ENCODE results near the gene ETHE1. TPM values are rescaled to one million over a fixed set of nuclear protein-coding genes. Genes with fewer than 3 reads are reported as not detected.
"Not testable (repeated sequence)": the region's sequence is repeated elsewhere in the genome, so short reads cannot be mapped to it uniquely, and the experiment has no call there.

The ETHE1 gene
- total RNA-seq, 1 donor from 2014 or later, result 118 TPM

- H3K9me3 ChIP-seq, result no peaks in the 10 kb centered on the region
- no peaks in the 10 kb centered on the region for H3K27me3 ChIP-seq
- no peak for DNase-seq (ENCODE audit: low spot score in 2 of 2)
- intact Hi-C loops (cut with DNase I), result loop anchor here (2.0 kb wide), 4 partner anchors 21 to 145 kb away; partner anchors contain the start of genes PHLDB3 and PLAUR
- peak overlapping the region; percentile 82 to 87 for H3K27ac ChIP-seq
- peaks cover 12 to 16% of the 10 kb centered on the region in 2 donors for H3K4me1 ChIP-seq
- TF ChIP-seq CTCF (IDR thresholded peaks at IDR 0.05), result no peak
- peak overlapping the region; percentile 76 to 91 for H3K4me3 ChIP-seq
- H3K36me3 ChIP-seq, result peaks cover 0 to 4% of the 10 kb centered on the region in 2 donors
Measured at GRCh38 chr19:43525836-43526771, 897 bp downstream of the ETHE1 start.

- intact Hi-C loops (cut with DNase I), result no loop called here
- peaks cover 12 to 16% of the 10 kb centered on the region in 2 donors for H3K4me1 ChIP-seq
- peak overlapping the region; percentile 76 to 91 for H3K4me3 ChIP-seq
- H3K27ac ChIP-seq, result peak overlapping the region; percentile 82 to 87
- no peaks in the 10 kb centered on the region for H3K27me3 ChIP-seq
- peaks cover 0 to 5% of the 10 kb centered on the region in 2 donors for H3K36me3 ChIP-seq
- peak; percentile 28 to 74 for DNase-seq (ENCODE audit: low spot score in 2 of 2)
- H3K9me3 ChIP-seq, result no peaks in the 10 kb centered on the region
- no peak for TF ChIP-seq CTCF (IDR thresholded peaks at IDR 0.05)
Measured at GRCh38 chr19:43524922-43525835, 1.8 kb downstream of the ETHE1 start.

GRCh38 chr19:43523696-43524095 lies 3.3 kb downstream of the ETHE1 start:
- DNase-seq (ENCODE audit: low spot score in 2 of 2), result not testable (repeated sequence)

GRCh38 chr19:43522929-43523328 lies 4.1 kb downstream of the ETHE1 start:
- H3K4me1 ChIP-seq, result peaks cover 12 to 16% of the 10 kb centered on the region in 2 donors
- peaks cover 0 to 5% of the 10 kb centered on the region in 2 donors for H3K36me3 ChIP-seq
- H3K4me3 ChIP-seq, result no peak overlapping the region
- H3K27ac ChIP-seq, result no peak overlapping the region
- no peaks in the 10 kb centered on the region for H3K27me3 ChIP-seq
- intact Hi-C loops (cut with DNase I), result no loop called here
- no peaks in the 10 kb centered on the region for H3K9me3 ChIP-seq
- no peak for DNase-seq (ENCODE audit: low spot score in 2 of 2)
- TF ChIP-seq CTCF (IDR thresholded peaks at IDR 0.05), result no peak

More at GRCh38 chr19:43523696-43524095, 3.3 kb downstream of the ETHE1 start:
- H3K9me3 ChIP-seq; H3K4me3 ChIP-seq; H3K36me3 ChIP-seq; intact Hi-C loops (cut with DNase I); H3K27me3 ChIP-seq; H3K27ac ChIP-seq: not testable (repeated sequence)
- peaks cover 12 to 16% of the 10 kb centered on the region in 2 donors for H3K4me1 ChIP-seq

GRCh38 chr19:43519436-43520088 lies 7.4 kb downstream of the ETHE1 start:
- Histone ChIP-seq H3K4me1 (peaks cover 0 to under 1% of the 10 kb centered on the region in 2 donors), H3K27me3 (no peaks in the 10 kb centered on the region), H3K27ac (no peak overlapping the region), H3K36me3 (peaks cover 0 to 5% of the 10 kb centered on the region in 2 donors), H3K9me3 (no peaks in the 10 kb centered on the region), H3K4me3 (no peak overlapping the region)
- DNase-seq (ENCODE audit: low spot score in 2 of 2), result peak in 1 of 2 donors; percentile 83
- peak; percentile 75 to 89 (median 85) for TF ChIP-seq CTCF (IDR thresholded peaks at IDR 0.05)
- intact Hi-C loops (cut with DNase I), result loop anchor here (1.0 kb wide), 1 partner anchor 72 kb away; no protein-coding TSS in a partner anchor

Measured in ascending aorta (tissue), 2 donors.